Effector memory CD8-positive, alpha-beta T cell (primary cell): ENCODE data around the gene TFDP1.

ENCODE experiments used
- ATAC-seq: fragments of 150-1000 bp; cut with Tn5 transposase; replicated peaks from 2 replicates; pipeline ENCODE4 v1.10.0; 2021; ENCODE audit warnings: mild to moderate bottlenecking, moderate library complexity
- DNase-seq, 3 experiments: peaks; one replicate each; pipeline ENCODE4 v3.0.0; 2021
- H3K27ac Mint-ChIP-seq, 2 donors: one replicate each; pipeline ENCODE4 v1.8.0; 2022; ENCODE audit warnings: mild to moderate bottlenecking in 2 of 2, mixed read lengths in 2 of 2, moderate library complexity in 2 of 2
- H3K27me3 Mint-ChIP-seq, 2 donors: one replicate each; pipeline ENCODE4 v1.8.0; 2022; ENCODE audit warnings: mixed read lengths in 2 of 2
- H3K36me3 Mint-ChIP-seq: one replicate; pipeline ENCODE4 v1.8.0; 2022; ENCODE audit warnings: mild to moderate bottlenecking, moderate library complexity, mixed read lengths; ENCODE audit not compliant: insufficient read depth
- H3K4me1 Mint-ChIP-seq, 2 donors: one replicate each; pipeline ENCODE4 v1.8.0; 2022; ENCODE audit warnings: low read depth in 2 of 2, mixed read lengths in 2 of 2
- H3K4me3 Mint-ChIP-seq, 2 donors: one replicate each; pipeline ENCODE4 v1.8.0; 2022; ENCODE audit warnings: mild to moderate bottlenecking in 2 of 2, mixed read lengths in 2 of 2, moderate library complexity in 2 of 2
- H3K9me3 Mint-ChIP-seq, 2 donors: one replicate each; pipeline ENCODE4 v1.8.0; 2022; ENCODE audit warnings: mixed read lengths in 2 of 2

The TFDP1 gene

GRCh38 chr13:113545455-113545930 lies 39.1 kb upstream of the TFDP1 start:
- Mint-ChIP-seq H3K27ac (peak overlapping the region in 1 of 2 donors; percentile 69), H3K4me1 (peaks cover 7 to 12% of the 10 kb centered on the region in 2 donors), H3K36me3 (peaks cover 7% of the 10 kb centered on the region), H3K4me3 (no peak overlapping the region), H3K27me3 (no peaks in the 10 kb centered on the region), H3K9me3 (no peaks in the 10 kb centered on the region)
- ATAC-seq (no peak), DNase-seq (no peak)

DNA sequence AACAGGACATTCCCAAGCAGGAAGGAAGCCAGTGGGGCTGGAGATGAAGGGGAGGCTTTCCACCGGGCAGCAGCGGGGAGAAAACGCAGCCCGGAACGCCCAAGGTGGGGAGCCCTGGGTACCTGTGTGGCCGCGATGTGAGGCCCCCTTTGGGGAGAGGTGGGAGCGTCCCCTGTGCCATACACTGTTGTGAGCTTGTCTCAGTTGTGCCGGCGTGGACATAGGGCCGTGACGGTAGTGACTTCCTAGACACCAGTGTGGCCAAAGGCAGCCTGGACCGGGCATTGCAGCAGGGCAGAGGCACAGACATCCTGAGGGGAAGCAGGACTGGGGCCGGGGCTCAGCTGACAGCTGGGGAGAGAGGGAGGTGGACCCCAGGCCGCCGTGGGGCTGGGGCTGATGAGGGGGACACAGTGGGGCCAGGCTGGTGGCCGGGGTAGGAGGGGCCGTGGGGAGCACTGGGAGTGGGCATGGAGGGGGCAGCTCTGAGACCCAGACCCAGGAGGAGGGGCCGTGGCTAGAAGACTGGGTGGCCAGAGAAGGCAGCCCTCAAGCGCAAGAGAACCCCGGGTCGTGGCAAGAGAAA lies 38.5 kb upstream of the TFDP1 start:
- no peak overlapping the region for H3K4me3 Mint-ChIP-seq
- ATAC-seq (no peak), DNase-seq (no peak)
- no peaks in the 10 kb centered on the region for H3K9me3 Mint-ChIP-seq
- H3K36me3 Mint-ChIP-seq, result peaks cover 7% of the 10 kb centered on the region
- H3K4me1 Mint-ChIP-seq, result peaks cover 7 to 12% of the 10 kb centered on the region in 2 donors
- no peaks in the 10 kb centered on the region for H3K27me3 Mint-ChIP-seq
- H3K27ac Mint-ChIP-seq, result peak overlapping the region in 1 of 2 donors; percentile 69

DNA sequence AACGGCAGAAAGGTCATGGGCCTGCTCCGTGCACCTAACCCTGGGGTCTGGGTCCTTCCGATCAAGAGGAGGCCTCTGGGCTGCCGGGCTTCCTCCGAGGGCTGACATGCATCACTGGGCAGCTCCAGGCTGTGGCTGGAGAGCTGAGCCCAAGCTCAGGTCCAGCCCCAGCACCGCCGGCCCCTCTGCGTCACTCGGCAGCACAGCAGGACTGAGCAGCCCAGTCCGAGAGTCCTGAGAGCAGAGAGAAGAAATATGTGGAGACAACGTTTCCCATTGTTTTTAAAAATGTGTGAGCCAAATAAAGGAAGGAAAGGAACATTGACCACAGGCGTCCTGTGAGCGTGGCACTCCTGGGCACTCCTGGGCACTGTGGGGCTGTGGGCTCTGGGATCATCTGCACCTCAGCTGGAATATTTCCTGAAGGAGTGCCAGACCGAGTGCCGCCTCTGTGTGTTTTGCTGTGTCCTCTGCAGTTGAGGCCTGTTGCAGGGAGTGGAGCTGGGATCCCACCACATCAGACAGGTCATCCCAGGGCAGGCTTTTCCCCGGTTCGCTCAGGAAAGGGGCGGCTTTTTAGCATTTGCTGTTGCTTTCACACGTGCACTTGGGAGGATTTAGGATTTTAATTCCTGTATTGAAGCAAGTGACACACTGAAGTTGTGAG lies 37.8 kb upstream of the TFDP1 start:
- H3K27me3 Mint-ChIP-seq, result no peaks in the 10 kb centered on the region
- ATAC-seq (no peak), DNase-seq (no peak)
- H3K4me3 Mint-ChIP-seq, result no peak overlapping the region
- no peaks in the 10 kb centered on the region for H3K9me3 Mint-ChIP-seq
- peaks cover 7 to 12% of the 10 kb centered on the region in 2 donors for H3K4me1 Mint-ChIP-seq
- H3K27ac Mint-ChIP-seq, result peak overlapping the region in 1 of 2 donors; percentile 69
- H3K36me3 Mint-ChIP-seq, result peaks cover 12% of the 10 kb centered on the region

DNA sequence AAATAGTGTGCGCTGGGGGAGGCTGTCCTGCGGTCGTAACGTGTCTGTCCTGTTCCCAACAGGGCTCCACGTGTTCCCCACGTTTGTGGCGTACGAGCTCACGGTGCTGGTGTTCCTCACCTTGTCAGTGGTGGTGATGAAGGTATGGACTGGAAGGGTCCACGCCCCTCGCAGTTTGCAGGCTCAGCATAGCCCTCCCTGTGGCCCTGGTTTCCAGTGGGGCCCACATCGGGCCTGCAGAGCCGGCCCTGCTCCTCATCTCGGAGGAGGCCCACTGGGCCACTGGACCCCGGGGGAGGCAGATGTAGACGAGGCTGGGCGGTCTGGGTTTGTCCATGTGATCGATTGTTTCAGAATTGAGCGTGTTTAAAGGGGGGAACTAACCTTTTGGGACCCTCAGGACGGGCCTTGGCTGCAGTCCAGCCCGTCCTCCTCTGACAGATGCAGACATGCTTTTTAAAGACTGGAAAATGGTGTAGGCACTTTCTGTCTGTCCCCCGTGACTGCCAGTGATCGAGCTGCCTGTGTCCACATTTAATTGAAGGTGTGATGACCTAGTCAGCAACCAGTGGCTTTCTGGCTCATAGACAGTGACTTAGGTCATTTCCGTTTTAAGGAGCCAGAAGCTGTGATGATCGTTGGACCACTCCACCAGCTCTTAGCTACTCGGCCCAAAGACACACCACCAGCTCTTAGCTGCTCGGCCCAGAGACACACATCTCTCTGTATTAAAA lies 37.1 kb upstream of the TFDP1 start:
- ATAC-seq (no peak), DNase-seq (no peak)
- Mint-ChIP-seq H3K4me3 (no peak overlapping the region), H3K27ac (no peak overlapping the region), H3K9me3 (no peaks in the 10 kb centered on the region), H3K27me3 (no peaks in the 10 kb centered on the region), H3K36me3 (peaks cover 12% of the 10 kb centered on the region), H3K4me1 (peaks cover 7 to 12% of the 10 kb centered on the region in 2 donors)

DNA sequence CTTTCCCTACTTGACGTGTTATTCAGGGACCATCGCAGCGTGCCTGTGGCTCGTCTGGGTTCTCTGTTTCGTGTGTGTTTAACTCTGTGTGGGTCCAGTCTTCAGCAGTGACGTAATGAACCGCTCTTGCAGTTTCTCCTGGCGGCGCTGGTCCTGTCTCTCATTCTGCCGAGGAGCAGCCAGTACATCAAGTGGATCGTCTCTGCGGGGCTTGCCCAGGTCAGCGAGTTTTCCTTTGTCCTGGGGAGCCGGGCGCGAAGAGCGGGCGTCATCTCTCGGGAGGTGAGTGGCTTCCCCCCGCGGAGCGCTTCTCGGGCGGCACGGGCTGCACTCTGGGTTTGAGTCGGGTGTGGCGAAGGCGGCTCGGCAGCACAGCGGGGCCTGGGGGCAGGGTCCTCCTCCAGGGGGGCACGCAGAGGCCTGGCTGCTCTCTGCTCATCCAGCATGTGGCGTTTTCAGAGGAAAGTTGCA lies 36.3 kb upstream of the TFDP1 start:
- H3K27ac Mint-ChIP-seq, result no peak overlapping the region
- no peak overlapping the region for H3K4me3 Mint-ChIP-seq
- no peaks in the 10 kb centered on the region for H3K9me3 Mint-ChIP-seq
- H3K36me3 Mint-ChIP-seq, result peaks cover 12% of the 10 kb centered on the region
- no peak for ATAC-seq
- no peak for DNase-seq
- H3K4me1 Mint-ChIP-seq, result peaks cover 7 to 12% of the 10 kb centered on the region in 2 donors
- no peaks in the 10 kb centered on the region for H3K27me3 Mint-ChIP-seq

- ATAC-seq, result no peak
- Mint-ChIP-seq H3K36me3 (peaks cover 12% of the 10 kb centered on the region), H3K27me3 (no peaks in the 10 kb centered on the region), H3K27ac (no peak overlapping the region), H3K4me3 (no peak overlapping the region), H3K4me1 (peaks cover 3 to 7% of the 10 kb centered on the region in 2 donors), H3K9me3 (no peaks in the 10 kb centered on the region)
- DNase-seq, result no peak
Measured at GRCh38 chr13:113548778-113549621, 35.6 kb upstream of the TFDP1 start.

DNA sequence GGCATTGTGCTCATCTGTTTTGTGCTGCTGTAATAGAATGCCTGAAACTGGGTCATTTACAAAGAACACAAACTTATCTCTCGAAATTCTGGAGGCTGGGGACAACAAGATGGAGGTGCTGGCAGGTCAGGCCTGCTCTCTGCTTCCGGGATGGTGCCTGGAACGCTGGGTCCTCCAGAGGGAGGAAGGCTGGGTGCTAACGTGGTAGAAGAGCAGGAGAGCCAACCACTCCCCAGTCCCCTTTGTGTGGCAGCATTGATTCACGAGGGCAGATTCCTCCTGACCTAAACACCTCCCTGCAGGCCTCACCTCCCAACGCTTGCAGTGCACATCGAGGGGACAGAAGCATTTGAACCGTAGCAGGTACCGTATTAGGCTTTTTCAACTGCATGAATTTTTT lies 34.1 kb upstream of the TFDP1 start:
- ATAC-seq, result no peak
- H3K4me3 Mint-ChIP-seq, result no peak overlapping the region
- DNase-seq, result no peak
- no peak overlapping the region for H3K27ac Mint-ChIP-seq
- H3K4me1 Mint-ChIP-seq, result peaks cover 3 to 4% of the 10 kb centered on the region in 2 donors
- peaks cover 15% of the 10 kb centered on the region for H3K36me3 Mint-ChIP-seq
- no peaks in the 10 kb centered on the region for H3K27me3 Mint-ChIP-seq
- no peaks in the 10 kb centered on the region for H3K9me3 Mint-ChIP-seq

DNA sequence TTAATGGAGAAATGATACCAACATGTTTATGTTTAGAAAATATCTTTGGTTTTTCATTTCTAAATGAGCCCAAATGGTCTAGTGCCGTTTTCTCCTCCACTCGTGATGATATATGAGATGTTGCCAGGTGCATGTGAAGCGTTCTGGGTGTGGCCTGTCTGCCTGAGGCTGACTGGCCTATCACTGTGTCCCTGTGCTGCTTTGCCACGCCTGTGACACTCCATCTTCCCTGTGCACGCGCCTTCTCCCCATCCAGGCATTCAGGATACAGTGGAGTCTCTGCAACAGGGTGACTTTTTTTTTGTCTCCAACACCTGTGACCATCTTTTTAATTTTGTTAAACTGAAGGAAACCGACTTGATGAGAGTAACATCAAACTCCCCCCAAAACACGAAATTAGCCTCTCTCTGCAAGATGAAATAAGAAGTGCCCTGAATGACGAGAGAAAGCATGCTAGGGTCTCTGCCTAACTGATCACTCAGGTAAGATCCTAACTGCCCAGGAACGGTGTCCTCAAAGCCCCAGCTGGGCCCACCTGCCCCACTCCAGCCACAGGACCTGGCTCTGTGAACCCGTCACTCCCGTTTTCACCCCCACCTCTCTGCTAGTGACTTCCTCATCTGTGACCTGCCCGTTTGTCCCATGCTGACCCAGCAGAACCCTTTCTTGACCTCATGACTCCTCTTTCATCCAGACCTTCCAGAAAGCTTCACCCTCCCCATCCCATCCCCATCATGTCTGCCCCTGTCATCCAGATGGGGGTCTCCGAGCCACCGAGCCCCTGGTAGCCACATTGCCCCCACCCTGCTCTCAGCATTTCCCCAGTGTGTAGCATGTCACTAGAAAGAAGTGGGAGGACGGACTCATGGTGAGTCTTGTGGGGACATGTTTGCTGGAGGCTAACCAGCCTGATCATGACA lies 33.2 kb upstream of the TFDP1 start:
- ATAC-seq, result no peak
- H3K4me3 Mint-ChIP-seq, result no peak overlapping the region
- H3K27ac Mint-ChIP-seq, result no peak overlapping the region
- peaks cover 15% of the 10 kb centered on the region for H3K36me3 Mint-ChIP-seq
- H3K9me3 Mint-ChIP-seq, result no peaks in the 10 kb centered on the region
- no peaks in the 10 kb centered on the region for H3K4me1 Mint-ChIP-seq
- H3K27me3 Mint-ChIP-seq, result no peaks in the 10 kb centered on the region
- no peak for DNase-seq

- no peaks in the 10 kb centered on the region for H3K27me3 Mint-ChIP-seq
- ATAC-seq (no peak), DNase-seq (no peak)
- peaks cover 11% of the 10 kb centered on the region for H3K36me3 Mint-ChIP-seq
- H3K27ac Mint-ChIP-seq, result no peak overlapping the region
- H3K9me3 Mint-ChIP-seq, result no peaks in the 10 kb centered on the region
- no peak overlapping the region for H3K4me3 Mint-ChIP-seq
- H3K4me1 Mint-ChIP-seq, result peaks cover 0 to 2% of the 10 kb centered on the region in 2 donors
Measured at GRCh38 chr13:113552079-113552478, 32.5 kb upstream of the TFDP1 start.

DNA sequence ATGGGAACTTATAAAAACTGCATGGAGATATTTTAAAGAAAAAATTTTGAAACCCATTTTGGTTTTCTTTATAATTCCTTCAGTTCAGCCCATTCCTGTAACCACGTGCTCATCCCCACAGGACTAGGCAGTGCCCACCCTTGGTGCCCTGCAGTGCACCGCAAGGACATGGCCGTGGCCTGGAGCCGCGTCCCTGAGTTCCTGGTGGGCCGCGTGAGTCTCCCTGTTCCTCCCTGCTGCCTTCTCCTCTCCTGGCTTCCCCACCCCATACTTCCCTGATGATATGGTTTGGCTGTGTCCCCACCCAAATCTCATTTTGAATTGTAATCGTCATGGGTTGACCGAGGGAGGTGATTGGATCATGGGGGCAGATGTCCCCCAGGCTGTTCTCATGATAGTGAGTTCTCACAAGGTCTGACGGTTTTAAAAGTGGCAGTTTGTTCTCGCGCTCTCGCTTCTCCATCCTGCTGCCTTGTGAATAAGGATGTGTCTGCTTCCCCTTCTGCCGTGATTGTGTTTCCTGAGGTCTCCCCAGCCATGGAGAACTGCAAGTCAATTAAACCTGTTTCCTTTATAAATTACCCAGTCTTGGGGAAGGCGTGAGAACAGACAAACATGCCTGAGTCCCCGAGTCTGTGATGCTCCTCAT lies 31.6 kb upstream of the TFDP1 start:
- Mint-ChIP-seq H3K4me3 (no peak overlapping the region), H3K27me3 (no peaks in the 10 kb centered on the region), H3K36me3 (peaks cover 11% of the 10 kb centered on the region), H3K4me1 (peaks cover 0 to 3% of the 10 kb centered on the region in 2 donors), H3K27ac (no peak overlapping the region), H3K9me3 (no peaks in the 10 kb centered on the region)
- DNase-seq, result no peak
- no peak for ATAC-seq

DNA sequence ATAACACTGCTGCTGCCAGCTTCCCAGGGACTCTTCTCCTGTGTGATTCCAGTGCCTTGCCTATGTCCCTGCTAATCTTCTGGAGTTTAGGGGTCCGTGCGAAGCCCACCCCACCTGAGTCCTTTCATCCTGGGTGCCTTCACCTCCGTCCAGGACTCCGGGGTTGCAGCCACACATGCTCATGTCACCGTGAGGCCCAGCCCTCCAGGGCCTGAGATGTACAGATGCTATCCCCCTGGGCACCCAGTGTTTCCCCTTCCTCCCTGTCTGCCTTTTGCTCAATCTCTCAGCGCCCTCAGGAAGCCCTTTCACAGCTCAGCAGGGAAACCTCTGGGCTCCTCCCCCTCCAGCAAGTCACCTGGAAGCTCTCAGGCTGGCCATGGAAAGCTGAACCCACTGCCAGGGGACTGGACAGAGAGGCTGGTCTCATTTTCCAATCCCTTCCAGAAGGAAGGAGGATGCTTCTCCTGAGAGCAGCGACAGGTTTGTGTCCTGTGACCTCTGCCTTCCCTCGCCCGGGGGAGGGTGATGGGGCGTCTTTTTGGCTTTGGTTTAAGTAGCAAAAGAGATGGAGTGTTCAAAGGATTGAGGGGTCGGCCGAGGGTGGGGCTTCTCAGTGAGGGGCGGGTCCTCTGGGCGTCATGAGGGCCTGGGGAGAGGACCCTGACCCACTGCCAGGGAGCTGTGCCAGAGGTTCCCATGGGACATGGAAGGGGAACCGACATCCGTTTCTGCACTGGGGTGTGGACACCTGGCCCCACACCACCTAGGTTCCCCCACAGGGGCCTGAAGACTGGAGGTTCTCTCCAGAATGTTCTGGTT lies 30.8 kb upstream of the TFDP1 start:
- H3K4me1 Mint-ChIP-seq, result peaks cover 0 to 3% of the 10 kb centered on the region in 2 donors
- no peaks in the 10 kb centered on the region for H3K27me3 Mint-ChIP-seq
- DNase-seq (no peak), ATAC-seq (no peak)
- H3K27ac Mint-ChIP-seq, result no peak overlapping the region
- H3K36me3 Mint-ChIP-seq, result peaks cover 11% of the 10 kb centered on the region
- H3K9me3 Mint-ChIP-seq, result no peaks in the 10 kb centered on the region
- H3K4me3 Mint-ChIP-seq, result no peak overlapping the region
